Liver (tissue), 3 donors: ENCODE measurements around the gene MYRF.

ENCODE experiments used
- CTCF ChIP-seq: fragments of 150-350 bp; IDR thresholded peaks from 2 replicates; pipeline ENCODE4 v1.5.1; 2017; ENCODE audit warnings: improper control_type of control experiment, low read depth, low read length; ENCODE audit not compliant: missing input control
- GABPA ChIP-seq, 2 donors: IDR thresholded peaks in 1 of 2; conservative IDR thresholded peaks in 1 of 2; 2 replicates each; pipeline ENCODE4 v1.6.1; 2016; ENCODE audit warnings: antibody characterized with exemption in 2 of 2, mild to moderate bottlenecking in 1 of 2, moderate library complexity in 1 of 2
- JUND ChIP-seq, 2 donors: IDR thresholded peaks; 2 replicates each; pipeline ENCODE4 v1.6.1; 2016; ENCODE audit warnings: antibody characterized with exemption in 2 of 2
- REST ChIP-seq: IDR thresholded peaks from 2 replicates; pipeline ENCODE4 v1.6.1; 2016; ENCODE audit warnings: antibody characterized with exemption, mild to moderate bottlenecking
- SP1 ChIP-seq: IDR thresholded peaks from 2 replicates; pipeline ENCODE4 v1.6.1; 2018; ENCODE audit warnings: antibody characterized with exemption, mild to moderate bottlenecking
- YY1 ChIP-seq: IDR thresholded peaks from 2 replicates; pipeline ENCODE4 v1.6.1; 2016; ENCODE audit warnings: antibody characterized with exemption, mild to moderate bottlenecking
- donor health status: healthy.
- donor health status: healthy.

GRCh38 chr11:61817471-61818202, 65.2 kb downstream of the MYRF start:
- TF ChIP-seq CTCF (no peak), YY1 (no peak), JUND (IDR thresholded peaks at IDR 0.05) (no peak), GABPA (IDR thresholded peaks at IDR 0.05 in 1 of 2, conservative IDR thresholded peaks at IDR 0.05 in 1 of 2) (no peak), SP1 (no peak), REST (no peak)
